ENCODE data around the gene SNX9. TPM values are rescaled to one million over a fixed set of nuclear protein-coding genes. Genes with fewer than 3 reads are reported as not detected.
A peak's percentile ranks its signal among the peaks of the same experiment; 100 is the strongest.

The SNX9 gene
- total and polyA plus RNA-seq, 2 of the 8 experiments (the other 6 are each of a cell fraction or from before 2014, with no cell fraction given), result 11.8 to 23.2 TPM

GRCh38 chr6:157823001-157823527, at the start of gene SNX9 (continued):
- TF ChIP-seq KDM4A (IDR thresholded peaks at IDR 0.05; ENCODE audit: low read depth, low read length, severe bottlenecking), result peak; percentile 6
- peak; percentile 60; the same call in 1 of the 2 replicates for TF ChIP-seq RBBP5 (IDR thresholded peaks at IDR 0.05; ENCODE audit: borderline replicate concordance, low read depth, low read length)

Data from H1 (cell line).